Fibroblast of lung (primary cell): ENCODE results near the gene GTF3A.

Source experiments
- CTCF ChIP-seq, 2 donors: IDR thresholded peaks in 1 of 2; conservative IDR thresholded peaks in 1 of 2; 1 replicate in 1 of 2; 2 replicates in 1 of 2; pipeline ENCODE4 v1.5.1; 2011 to 2012; ENCODE audit warnings: low read length in 2 of 2, control low read depth in 1 of 2, inconsistent platforms in 1 of 2, low read depth in 1 of 2, mild to moderate bottlenecking in 1 of 2
- EZH2 ChIP-seq: IDR thresholded peaks from 2 replicates; pipeline ENCODE4 v1.5.1; 2012; ENCODE audit warnings: low read length, control low read depth, mild to moderate bottlenecking; ENCODE audit errors: missing control alignments

- no peak for TF ChIP-seq CTCF (conservative IDR thresholded peaks at IDR 0.05 in 1 of 2, IDR thresholded peaks at IDR 0.05 in 1 of 2; ENCODE audit: low read depth in 1 of 2, low read length in 2 of 2)
- no peak for TF ChIP-seq EZH2
Observed at GRCh38 chr13:27448308-27448707, 23.9 kb downstream of the GTF3A start.
